Measurements from ENCODE around the gene KLHL14.

DNA sequence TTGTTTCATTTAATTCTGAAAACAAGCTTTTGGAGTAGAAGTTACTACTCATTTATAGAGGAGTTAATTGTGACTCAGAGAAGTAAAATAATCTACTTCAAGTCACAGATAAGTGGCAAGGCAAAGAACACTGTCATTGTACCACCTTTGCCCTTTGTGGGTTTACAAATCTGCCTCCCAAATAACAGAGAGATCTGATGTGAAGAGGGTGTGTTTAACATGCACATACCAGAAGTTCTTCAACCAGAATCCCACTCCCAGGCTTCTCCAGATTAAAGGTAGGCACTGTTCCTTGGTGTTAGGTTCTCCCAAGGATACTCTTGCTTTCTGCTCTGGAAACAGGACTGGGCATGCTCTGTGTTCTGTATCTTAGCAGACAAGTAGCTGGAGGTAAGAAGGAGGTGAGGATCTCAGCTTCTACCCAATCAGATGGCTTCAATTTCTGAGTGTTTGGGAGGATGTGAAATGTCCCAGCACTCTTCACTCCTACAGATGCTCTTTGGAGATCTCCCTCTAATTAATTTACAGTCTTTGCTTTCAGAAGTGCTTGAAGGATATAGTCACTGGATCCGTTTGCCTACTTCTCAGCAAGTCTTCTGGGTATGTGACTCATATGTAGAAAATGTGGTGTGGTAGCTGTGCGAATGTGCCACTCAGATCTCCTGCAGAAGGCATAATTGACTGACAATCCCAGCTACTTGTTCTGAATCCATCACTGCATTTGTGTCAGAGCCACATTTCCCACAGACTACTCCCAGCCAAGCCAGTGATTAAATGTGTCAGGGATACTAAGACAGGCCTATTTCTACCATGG is 111.1 kb downstream of the KLHL14 start:
- TF ChIP-seq, protein P1, sequence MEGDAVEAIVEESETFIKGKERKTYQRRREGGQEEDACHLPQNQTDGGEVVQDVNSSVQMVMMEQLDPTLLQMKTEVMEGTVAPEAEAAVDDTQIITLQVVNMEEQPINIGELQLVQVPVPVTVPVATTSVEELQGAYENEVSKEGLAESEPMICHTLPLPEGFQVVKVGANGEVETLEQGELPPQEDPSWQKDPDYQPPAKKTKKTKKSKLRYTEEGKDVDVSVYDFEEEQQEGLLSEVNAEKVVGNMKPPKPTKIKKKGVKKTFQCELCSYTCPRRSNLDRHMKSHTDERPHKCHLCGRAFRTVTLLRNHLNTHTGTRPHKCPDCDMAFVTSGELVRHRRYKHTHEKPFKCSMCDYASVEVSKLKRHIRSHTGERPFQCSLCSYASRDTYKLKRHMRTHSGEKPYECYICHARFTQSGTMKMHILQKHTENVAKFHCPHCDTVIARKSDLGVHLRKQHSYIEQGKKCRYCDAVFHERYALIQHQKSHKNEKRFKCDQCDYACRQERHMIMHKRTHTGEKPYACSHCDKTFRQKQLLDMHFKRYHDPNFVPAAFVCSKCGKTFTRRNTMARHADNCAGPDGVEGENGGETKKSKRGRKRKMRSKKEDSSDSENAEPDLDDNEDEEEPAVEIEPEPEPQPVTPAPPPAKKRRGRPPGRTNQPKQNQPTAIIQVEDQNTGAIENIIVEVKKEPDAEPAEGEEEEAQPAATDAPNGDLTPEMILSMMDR (IDR thresholded peaks at IDR 0.05), result no peak
- no peak for TF ChIP-seq POLR2A (IDR thresholded peaks at IDR 0.05)
- TF ChIP-seq POLR2AphosphoS5 (IDR thresholded peaks at IDR 0.05), result no peak

All from breast epithelium (tissue), 3 donors.